Glutamatergic neuron (in vitro differentiated cells): Measurements from ENCODE around the gene ADGRL2. TPM values are rescaled to one million over a fixed set of nuclear protein-coding genes. Genes with fewer than 3 reads are reported as not detected.
A peak's percentile ranks its signal among the peaks of the same experiment; 100 is the strongest.

Source experiments
- DNase-seq: peaks from one replicate; pipeline ENCODE4 v3.0.0; 2022
- H3K27ac Mint-ChIP-seq: one replicate; pipeline ENCODE4 v1.8.0; 2020; ENCODE audit warnings: mild to moderate bottlenecking, mixed read lengths, inconsistent platforms; ENCODE audit not compliant: unreplicated experiment
- H3K27me3 Mint-ChIP-seq: one replicate; pipeline ENCODE4 v1.8.0; 2020; ENCODE audit warnings: mild to moderate bottlenecking, moderate library complexity, mixed read lengths, inconsistent platforms; ENCODE audit not compliant: unreplicated experiment
- H3K36me3 Mint-ChIP-seq: one replicate; pipeline ENCODE4 v1.8.0; 2020; ENCODE audit warnings: mild to moderate bottlenecking, mixed read lengths, inconsistent platforms; ENCODE audit not compliant: unreplicated experiment
- H3K4me1 Mint-ChIP-seq: one replicate; pipeline ENCODE4 v1.8.0; 2020; ENCODE audit warnings: mild to moderate bottlenecking, low read depth, mixed read lengths, inconsistent platforms; ENCODE audit not compliant: unreplicated experiment
- H3K4me3 Mint-ChIP-seq: one replicate; pipeline ENCODE4 v1.8.0; 2020; ENCODE audit warnings: mild to moderate bottlenecking, mixed read lengths, inconsistent platforms; ENCODE audit not compliant: unreplicated experiment
- H3K9me3 Mint-ChIP-seq: one replicate; pipeline ENCODE4 v1.8.0; 2020; ENCODE audit warnings: mild to moderate bottlenecking, moderate library complexity, mixed read lengths, inconsistent platforms; ENCODE audit not compliant: unreplicated experiment
- total RNA-seq: library from RNA; stranded (reverse); fragmentation: NEBNext Ultra II Directional; extraction: Animal tissue kit (Norgen Biotek cat#: 25700); gene quantifications from one replicate; pipeline ENCODE4 v1.2.1, GENCODE V29; 2021; ENCODE audit not compliant: unreplicated experiment
- TF ChIP-seq, protein P1 (sequence below): fragments of 200-600 bp; sonication (generic); IDR thresholded peaks from one replicate; pipeline ENCODE4 v1.5.0; 2021; ENCODE audit not compliant: partially characterized antibody, unreplicated experiment

The ADGRL2 gene
- total RNA-seq, 1 donor from 2014 or later, result 71.2 TPM

- Mint-ChIP-seq H3K4me1 (peaks cover 30% of the 10 kb centered on the region), H3K27ac (peak overlapping the region; percentile 86), H3K36me3 (no peaks in the 10 kb centered on the region), H3K4me3 (peak overlapping the region; percentile 99), H3K9me3 (peaks cover 17% of the 10 kb centered on the region), H3K27me3 (peaks cover 7% of the 10 kb centered on the region)
- TF ChIP-seq, protein P1, sequence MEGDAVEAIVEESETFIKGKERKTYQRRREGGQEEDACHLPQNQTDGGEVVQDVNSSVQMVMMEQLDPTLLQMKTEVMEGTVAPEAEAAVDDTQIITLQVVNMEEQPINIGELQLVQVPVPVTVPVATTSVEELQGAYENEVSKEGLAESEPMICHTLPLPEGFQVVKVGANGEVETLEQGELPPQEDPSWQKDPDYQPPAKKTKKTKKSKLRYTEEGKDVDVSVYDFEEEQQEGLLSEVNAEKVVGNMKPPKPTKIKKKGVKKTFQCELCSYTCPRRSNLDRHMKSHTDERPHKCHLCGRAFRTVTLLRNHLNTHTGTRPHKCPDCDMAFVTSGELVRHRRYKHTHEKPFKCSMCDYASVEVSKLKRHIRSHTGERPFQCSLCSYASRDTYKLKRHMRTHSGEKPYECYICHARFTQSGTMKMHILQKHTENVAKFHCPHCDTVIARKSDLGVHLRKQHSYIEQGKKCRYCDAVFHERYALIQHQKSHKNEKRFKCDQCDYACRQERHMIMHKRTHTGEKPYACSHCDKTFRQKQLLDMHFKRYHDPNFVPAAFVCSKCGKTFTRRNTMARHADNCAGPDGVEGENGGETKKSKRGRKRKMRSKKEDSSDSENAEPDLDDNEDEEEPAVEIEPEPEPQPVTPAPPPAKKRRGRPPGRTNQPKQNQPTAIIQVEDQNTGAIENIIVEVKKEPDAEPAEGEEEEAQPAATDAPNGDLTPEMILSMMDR, result no peak
- DNase-seq, result peak; percentile 60
These were observed 1.1 kb downstream of the ADGRL2 start for GRCh38 chr1:81801651-81802456.

DNA sequence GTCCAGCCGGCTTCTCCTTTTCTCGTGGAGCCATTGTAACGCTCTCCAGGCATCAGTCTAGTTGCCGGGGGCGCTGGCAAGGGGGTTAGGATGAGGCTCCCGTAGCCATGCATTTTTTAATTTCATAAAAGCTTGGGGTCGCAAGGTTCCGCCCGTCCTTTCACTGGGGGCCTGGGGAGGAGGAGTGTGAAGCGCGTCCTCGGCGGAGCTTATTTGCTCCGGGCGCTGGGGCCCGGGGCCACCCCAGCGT lies 1.6 kb downstream of the ADGRL2 start:
- TF ChIP-seq, protein P1, result no peak
- no peak for DNase-seq
- Mint-ChIP-seq H3K27me3 (peaks cover 7% of the 10 kb centered on the region), H3K27ac (peak overlapping the region; percentile 86), H3K36me3 (no peaks in the 10 kb centered on the region), H3K4me1 (peaks cover 30% of the 10 kb centered on the region), H3K9me3 (peaks cover 17% of the 10 kb centered on the region), H3K4me3 (peak overlapping the region; percentile 96)

- H3K4me1 Mint-ChIP-seq, result peaks cover 34% of the 10 kb centered on the region
- peak overlapping the region; percentile 86 for H3K27ac Mint-ChIP-seq
- H3K9me3 Mint-ChIP-seq, result peaks cover 17% of the 10 kb centered on the region
- H3K27me3 Mint-ChIP-seq, result peaks cover 7% of the 10 kb centered on the region
- DNase-seq, result peak; percentile 84
- TF ChIP-seq, protein P1, result peak; percentile 26
- peak overlapping the region; percentile 96 for H3K4me3 Mint-ChIP-seq
- no peaks in the 10 kb centered on the region for H3K36me3 Mint-ChIP-seq
These were observed 2.1 kb downstream of the ADGRL2 start for GRCh38 chr1:81802707-81803430.

- peaks cover 17% of the 10 kb centered on the region for H3K9me3 Mint-ChIP-seq
- H3K27ac Mint-ChIP-seq, result peak overlapping the region; percentile 86
- DNase-seq, result peak; percentile 16
- no peaks in the 10 kb centered on the region for H3K36me3 Mint-ChIP-seq
- H3K27me3 Mint-ChIP-seq, result peaks cover 7% of the 10 kb centered on the region
- H3K4me1 Mint-ChIP-seq, result peaks cover 38% of the 10 kb centered on the region
- TF ChIP-seq, protein P1, result no peak
- H3K4me3 Mint-ChIP-seq, result peak overlapping the region; percentile 96
These were observed 2.8 kb downstream of the ADGRL2 start for GRCh38 chr1:81803431-81804110.
